Right lobe of liver (tissue), 4 donors: Measurements from ENCODE around the gene CAPS2.

Experiments used
- CTCF ChIP-seq, 4 donors: fragments of 200-600 bp in 3 of 4; fragments of 450-650 bp in 1 of 4; IDR thresholded peaks; one replicate each; pipeline versions ENCODE4 v1.5.1 to v1.8.0; 2016 to 2022; ENCODE audit warnings: antibody characterized with exemption in 4 of 4, mild to moderate bottlenecking in 2 of 4
- POLR2A ChIP-seq: fragments of 450-650 bp; IDR thresholded peaks from one replicate; pipeline ENCODE4 v1.6.1; 2017; ENCODE audit warnings: antibody characterized with exemption, mild to moderate bottlenecking
- donor health status: DM: no; HTN: no; CAD: no.
- donor health status: DM: no; HTN: no; CAD: no.
- donor health status: DM: no; HTN: yes; CAD: no.

GRCh38 chr12:75260316-75260715, 69.8 kb downstream of the CAPS2 start:
- TF ChIP-seq CTCF (IDR thresholded peaks at IDR 0.05) (no peak), POLR2A (no peak)
